Iris pigment epithelial cell (primary cell): Measurements from ENCODE around the gene LCN2.

ENCODE experiments used
- DNase-seq: peaks from one replicate; pipeline ENCODE4 v3.0.0-alpha.2; 2011; ENCODE audit warnings: low read depth

LCN2 gene

DNA sequence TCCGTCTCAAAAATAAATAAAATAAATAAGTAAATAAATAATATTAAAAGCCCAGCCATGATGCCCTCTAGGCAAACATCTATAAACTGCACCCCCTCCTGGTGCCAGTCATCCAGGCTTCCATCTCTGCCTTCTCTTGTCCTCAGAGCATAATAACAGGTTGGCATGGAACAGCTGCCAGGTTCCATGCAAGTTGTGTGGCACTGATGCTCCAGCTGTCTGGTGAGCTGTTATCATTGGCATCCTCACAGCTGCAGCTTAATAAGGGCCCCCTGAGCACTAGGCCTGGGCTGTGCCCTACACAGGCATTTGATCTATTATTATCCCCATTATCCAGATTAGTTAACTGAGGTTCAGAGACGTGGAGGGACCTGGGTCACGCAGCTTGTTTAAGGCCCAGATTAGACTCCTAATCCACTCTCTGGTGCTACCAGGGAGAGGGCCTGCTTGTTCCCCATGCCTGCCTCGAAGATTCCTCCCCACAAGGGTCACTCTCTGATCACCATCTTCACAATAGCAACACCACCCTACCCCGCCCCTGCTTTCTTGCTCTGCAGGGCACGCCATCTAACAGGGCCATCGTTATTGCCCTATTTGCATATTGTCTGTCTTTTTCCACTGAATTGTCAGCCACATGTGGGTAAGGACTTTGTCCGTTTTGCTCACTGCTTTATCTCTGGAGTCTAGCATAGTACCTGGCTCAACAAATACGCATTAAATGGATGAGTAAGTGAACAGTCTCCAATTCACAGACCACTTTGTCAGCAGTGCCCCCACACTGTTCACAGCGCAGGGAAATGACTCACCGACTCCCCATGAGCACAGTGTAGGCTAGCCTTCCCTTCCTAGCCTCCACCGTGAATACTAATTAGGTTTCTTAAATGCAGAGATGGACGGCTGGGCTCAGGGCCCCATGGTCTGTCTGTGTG, 52.5 kb downstream of the LCN2 start:
- DNase-seq: peak; percentile 70

DNA sequence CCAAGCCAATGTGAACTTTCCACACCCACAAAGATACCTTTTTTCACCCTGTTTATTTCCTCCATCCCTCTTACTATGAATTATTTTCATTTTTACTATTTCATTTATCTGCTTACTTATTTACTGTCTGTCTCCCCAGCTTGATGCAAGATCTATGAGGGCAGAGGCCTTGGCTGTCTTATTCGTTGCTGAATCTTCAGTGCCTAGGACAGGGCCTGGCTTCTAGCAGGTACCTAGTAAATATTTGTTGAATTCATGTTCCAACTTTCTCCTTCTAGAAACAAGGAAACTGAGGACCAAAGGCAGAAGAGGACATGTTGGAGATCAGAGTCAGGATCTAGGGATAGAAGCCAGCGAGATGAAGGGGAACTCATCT, 53.4 kb downstream of the LCN2 start:
- no peak for DNase-seq
